GM10248 (cell line): ENCODE results near the gene KATNAL1.

ENCODE experiments used
- CTCF ChIA-PET: fragments of 300-600 bp; sonication (Branson Sonifier 250); formaldehyde crosslinking; extraction: SDS; loops from one replicate; lab custom pipeline; 2021; ENCODE audit warnings: antibody characterized with exemption; lab: Yijun Ruan, JAX
- POLR2A ChIA-PET: fragments of 350-650 bp; sonication (Branson Sonifier 250); formaldehyde crosslinking; extraction: SDS; loops from one replicate; lab custom pipeline; 2020; ENCODE audit warnings: antibody characterized with exemption; lab: Yijun Ruan, JAX
- DNase-seq: peaks from one replicate; pipeline ENCODE4 v3.0.0; 2012; ENCODE audit errors: extremely low spot score
- CTCF ChIP-seq: IDR thresholded peaks from 2 replicates; pipeline ENCODE4 v1.5.1; 2012; ENCODE audit warnings: mild to moderate bottlenecking, low read depth; ENCODE audit errors: extremely low read depth, missing control alignments, control extremely low read depth

KATNAL1 gene

GRCh38 chr13:30173303-30173610, 134.1 kb downstream of the KATNAL1 start:
- ChIA-PET POLR2A (no interaction called here), CTCF (interaction anchor here (1.0 to 1.3 kb wide), 2 partner anchors 12 to 30 kb away, joined by 3 read pairs; no protein-coding TSS in a partner anchor)
- no peak for TF ChIP-seq CTCF
- no peak for DNase-seq

- POLR2A ChIA-PET: no interaction called here
Observed at GRCh38 chr13:30172593-30173302, 134.6 kb downstream of the KATNAL1 start.

GRCh38 chr13:30170569-30170968, 136.8 kb downstream of the KATNAL1 start:
- TF ChIP-seq CTCF: no peak
- ChIA-PET CTCF (interaction anchor here (1.6 to 1.7 kb wide), 2 partner anchors 11 to 124 kb away, joined by 3 to 4 read pairs; no protein-coding TSS in a partner anchor), POLR2A (no interaction called here)
- no peak for DNase-seq

More at GRCh38 chr13:30172593-30173302, 134.6 kb downstream of the KATNAL1 start:
- DNase-seq: no peak
- CTCF ChIA-PET: interaction anchor here (1.3 kb wide), 1 partner anchor 29 kb away, joined by 3 read pairs; no protein-coding TSS in a partner anchor
- TF ChIP-seq CTCF: no peak

GRCh38 chr13:30169442-30169841, 137.9 kb downstream of the KATNAL1 start:
- no peak for TF ChIP-seq CTCF
- CTCF ChIA-PET: interaction anchor here (0.9 to 2.5 kb wide), 10 partner anchors 9 to 125 kb away, joined by 3 to 8 read pairs (median 5); no protein-coding TSS in a partner anchor
- POLR2A ChIA-PET: no interaction called here
- DNase-seq: no peak

- no peak for DNase-seq
- ChIA-PET CTCF (interaction anchor here (1.0 to 1.7 kb wide), 7 partner anchors 12 to 51 kb away, joined by 3 to 4 read pairs (median 4); no protein-coding TSS in a partner anchor), POLR2A (no interaction called here)
- TF ChIP-seq CTCF: no peak
Observed at GRCh38 chr13:30165796-30166195, 141.6 kb downstream of the KATNAL1 start.

GRCh38 chr13:30165071-30165470, 142.3 kb downstream of the KATNAL1 start:
- CTCF ChIA-PET: interaction anchor here (1.3 to 1.4 kb wide), 2 partner anchors 14 to 33 kb away, joined by 4 to 5 read pairs; no protein-coding TSS in a partner anchor
- POLR2A ChIA-PET: no interaction called here
- no peak for DNase-seq
- TF ChIP-seq CTCF: no peak
